HepG2 (cell line): ENCODE measurements around the gene C2orf81. TPM values are rescaled to one million over a fixed set of nuclear protein-coding genes. Genes with fewer than 3 reads are reported as not detected.

Experiments
- AGO1 ChIP-seq: fragments of 200-400 bp; formaldehyde crosslinking; IDR thresholded peaks from 2 replicates; pipeline ENCODE4 v1.6.1; 2017; ENCODE audit warnings: mild to moderate bottlenecking, low read depth, low read length, moderate library complexity; ENCODE audit not compliant: poor library complexity, severe bottlenecking
- ATF5 ChIP-seq: sonication (generic); formaldehyde crosslinking; IDR thresholded peaks from 2 replicates; pipeline ENCODE4 v1.4.0; 2020; ENCODE audit warnings: mild to moderate bottlenecking, low read depth, missing genetic modification reagents
- CEBPZ ChIP-seq: IDR thresholded peaks from 2 replicates; pipeline ENCODE4 v1.6.1; 2012; ENCODE audit warnings: low read length, improper control_type of control experiment
- CHD2 ChIP-seq: IDR thresholded peaks from 2 replicates; pipeline ENCODE4 v1.6.1; 2011; ENCODE audit warnings: low read depth, low read length, improper control_type of control experiment
- ELF1 ChIP-seq: sonication (generic); formaldehyde crosslinking; IDR thresholded peaks from 2 replicates; pipeline ENCODE4 v1.4.0; 2020; ENCODE audit warnings: missing genetic modification reagents
- GABPA ChIP-seq, 2 experiments: IDR thresholded peaks; 2 replicates each; pipeline ENCODE4 v1.6.1; 2011 to 2016; ENCODE audit warnings: low read depth in 2 of 2, low read length in 1 of 2, missing biosample characterization in 1 of 2, missing genetic modification characterization in 1 of 2
- HDAC1 ChIP-seq: sonication (generic); formaldehyde crosslinking; IDR thresholded peaks from 2 replicates; pipeline ENCODE4 v1.5.1; 2020; ENCODE audit warnings: mild to moderate bottlenecking, missing genetic modification reagents
- MED13 ChIP-seq: sonication (generic); formaldehyde crosslinking; IDR thresholded peaks from 2 replicates; pipeline ENCODE4 v1.5.0; 2020; ENCODE audit warnings: missing genetic modification reagents
- NFIC ChIP-seq: IDR thresholded peaks from 2 replicates; pipeline ENCODE4 v1.6.1; 2012; ENCODE audit warnings: mild to moderate bottlenecking, low read length, inconsistent platforms
- NONO ChIP-seq, 2 experiments: fragments of 450-650 bp in 1 of 2; sonication (generic) in 1 of 2; formaldehyde crosslinking in 1 of 2; IDR thresholded peaks in 1 of 2; conservative IDR thresholded peaks in 1 of 2; 2 replicates each; pipeline versions ENCODE4 v1.6.1 to v1.8.0; 2017 to 2022; ENCODE audit warnings: mild to moderate bottlenecking in 1 of 2, missing genetic modification reagents in 1 of 2, moderate library complexity in 1 of 2
- PITX1 ChIP-seq: sonication (generic); formaldehyde crosslinking; IDR thresholded peaks from 2 replicates; pipeline ENCODE4 v1.5.1; 2020; ENCODE audit warnings: mild to moderate bottlenecking, missing genetic modification reagents
- SALL2 ChIP-seq: sonication (generic); formaldehyde crosslinking; IDR thresholded peaks from 2 replicates; pipeline ENCODE4 v1.8.1; 2023; ENCODE audit warnings: mild to moderate bottlenecking, missing genetic modification reagents, inconsistent platforms
- SIN3A ChIP-seq: IDR thresholded peaks from 2 replicates; pipeline ENCODE4 v1.6.1; 2011; ENCODE audit warnings: low read depth, mild to moderate bottlenecking, control low read depth, low read length, borderline replicate concordance
- SOX13 ChIP-seq, 3 experiments: fragments of 450-650 bp in 1 of 3; sonication (generic) in 1 of 3; formaldehyde crosslinking in 1 of 3; IDR thresholded peaks in 2 of 3; conservative IDR thresholded peaks in 1 of 3; 2 replicates each; pipeline versions ENCODE4 v1.5.0 to v1.6.1; 2016 to 2020; ENCODE audit warnings: antibody characterized with exemption in 1 of 3, mild to moderate bottlenecking in 1 of 3, missing compliant biosample characterization in 1 of 3, missing genetic modification reagents in 1 of 3, moderate library complexity in 1 of 3
- SSRP1 ChIP-seq: IDR thresholded peaks from 2 replicates; pipeline ENCODE4 v1.6.1; 2016; ENCODE audit warnings: control low read depth
- SYNCRIP ChIP-seq: fragments of 200-400 bp; formaldehyde crosslinking; IDR thresholded peaks from 2 replicates; pipeline ENCODE4 v1.6.1; 2018; ENCODE audit warnings: mild to moderate bottlenecking, low read depth, low read length; ENCODE audit not compliant: insufficient read depth
- TOE1 ChIP-seq: sonication (generic); formaldehyde crosslinking; IDR thresholded peaks from 2 replicates; pipeline ENCODE4 v1.4.0; 2020; ENCODE audit warnings: mild to moderate bottlenecking, missing genetic modification reagents
- ZBTB14 ChIP-seq: sonication (generic); formaldehyde crosslinking; IDR thresholded peaks from 2 replicates; pipeline ENCODE4 v1.4.0; 2020; ENCODE audit warnings: missing genetic modification reagents
- ZKSCAN8 ChIP-seq: IDR thresholded peaks from 2 replicates; pipeline ENCODE4 v1.6.1; 2016; ENCODE audit warnings: borderline replicate concordance, missing genetic modification reagents, missing compliant biosample characterization
- ZNF256 ChIP-seq: sonication (generic); formaldehyde crosslinking; conservative IDR thresholded peaks from 2 replicates; pipeline ENCODE4 v1.4.0; 2020; ENCODE audit warnings: missing genetic modification reagents
- ZNF3 ChIP-seq: IDR thresholded peaks from 2 replicates; pipeline ENCODE4 v1.7.0; 2017; ENCODE audit warnings: inconsistent platforms
- ZNF496 ChIP-seq: sonication (generic); formaldehyde crosslinking; IDR thresholded peaks from 2 replicates; pipeline ENCODE4 v1.8.1; 2023; ENCODE audit warnings: mild to moderate bottlenecking, moderate library complexity, missing genetic modification reagents; ENCODE audit not compliant: insufficient replicate concordance
- ZNF766 ChIP-seq: sonication (generic); formaldehyde crosslinking; IDR thresholded peaks from 2 replicates; pipeline ENCODE4 v1.5.0; 2020; ENCODE audit warnings: missing genetic modification reagents, borderline replicate concordance
- ZNF768 ChIP-seq: sonication (generic); formaldehyde crosslinking; IDR thresholded peaks from 2 replicates; pipeline ENCODE4 v1.4.0; 2020; ENCODE audit warnings: missing genetic modification reagents
- polyA plus RNA-seq, 8 experiments: library from polyadenylated mRNA; depleted of rRNA in 3 of 8; stranded (reverse) in 7 of 8; unstranded in 1 of 8; fragments of >200 nt; fragmentation: Illumina TruSeq in 4 of 8; extraction: Trizol in 4 of 8; gene quantifications; 2 replicates each; pipeline versions ENCODE4 v1.2.1 to v1.2.3, GENCODE V29; 2011 to 2016; ENCODE audit warnings: low read depth in 4 of 8, missing spikeins in 1 of 8, mixed read lengths in 1 of 8; ENCODE audit not compliant: insufficient read depth in 1 of 8
- total RNA-seq, 5 experiments: library from RNA; depleted of rRNA; stranded (reverse); fragments of >200 nt; fragmentation: Illumina TruSeq; extraction: Trizol; gene quantifications; 2 replicates each; pipeline ENCODE4 v1.2.3, GENCODE V29; 2016; ENCODE audit warnings: low read depth in 1 of 5

Gene C2orf81
- total and polyA plus RNA-seq, 2 of the 13 experiments (the other 11 are each of a cell fraction or from before 2014, with no cell fraction given) = 0.15 to 0.17 TPM

GRCh38 chr2:74454654-74455511, 33.5 kb upstream of the C2orf81 start, which contains the start of gene INO80B (continued):
- TF ChIP-seq ZNF496 (CRISPR knock-in tag) (no peak), ZNF3 (peak; percentile 32; the same call in 1 of the 2 replicates), ZNF768 (CRISPR knock-in tag) (peak; percentile 79), SYNCRIP (no peak), MED13 (no peak), GABPA (IDR thresholded peaks at IDR 0.05; ENCODE audit: low read depth, low read length) (peak; percentile 97), GABPA (CRISPR knock-in tag; IDR thresholded peaks at IDR 0.05; ENCODE audit: low read depth) (peak; percentile 100), SALL2 (CRISPR knock-in tag) (peak; percentile 94), SSRP1 (CRISPR knock-in tag) (peak; percentile 94; the same call in 1 of the 2 replicates), ATF5 (CRISPR knock-in tag) (0 out of 2 replicates have a peak, but pooled peaks have one; percentile 25), SOX13 (IDR thresholded peaks at IDR 0.05) (no peak), SOX13 (CRISPR knock-in tag; conservative IDR thresholded peaks at IDR 0.05 in 1 of 2, IDR thresholded peaks at IDR 0.05 in 1 of 2) (peak; percentile 27 to 68; a peak in 2 of 4 replicates), TOE1 (CRISPR knock-in tag) (peak; percentile 97), ZNF766 (CRISPR knock-in tag) (peak; percentile 26; the same call in 1 of the 2 replicates), ZNF256 (no peak), SIN3A (peak; percentile 98), CHD2 (0 out of 2 replicates have a peak, but pooled peaks have one; percentile 60), NFIC (peak; percentile 60; the same call in 1 of the 2 replicates), ELF1 (peak; percentile 99), NONO (IDR thresholded peaks at IDR 0.05) (no peak), NONO (CRISPR knock-in tag; conservative IDR thresholded peaks at IDR 0.05) (peak; percentile 99), ZBTB14 (CRISPR knock-in tag) (no peak), ZKSCAN8 (CRISPR knock-in tag) (peak; percentile 98), AGO1 (no peak), PITX1 (CRISPR knock-in tag) (peak; percentile 81), CEBPZ (no peak), HDAC1 (CRISPR knock-in tag) (peak; percentile 99)
